ENCODE measurements around the gene TRAF3. TPM values are rescaled to one million over a fixed set of nuclear protein-coding genes. Genes with fewer than 3 reads are reported as not detected.

TRAF3 gene
- total and polyA plus RNA-seq, 4 donors = 2.1 to 12.0 (median 5.2) TPM

DNA sequence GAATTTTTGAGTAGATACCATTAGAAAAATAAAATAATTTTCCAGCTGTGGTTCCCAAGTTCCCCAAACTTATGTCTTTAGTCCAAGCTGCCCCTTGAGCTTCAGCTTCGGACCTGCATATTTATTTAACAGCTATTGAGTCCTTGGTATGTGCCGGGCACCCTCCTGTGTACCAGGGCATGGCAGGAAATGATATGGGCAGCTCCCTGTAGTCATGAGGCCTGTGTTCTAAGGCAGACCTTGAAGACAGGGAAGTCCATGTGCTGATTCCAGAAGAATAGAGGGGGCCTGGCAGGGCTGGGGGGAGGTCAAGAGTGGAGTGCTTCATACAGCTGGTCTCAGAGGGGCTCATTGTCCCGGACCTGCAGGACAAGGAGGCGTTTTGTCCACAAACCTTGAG, 29.2 kb downstream of the TRAF3 start:
- DNase-seq (ENCODE audit: low spot score) = no peak
- Histone ChIP-seq H3K36me3 (ENCODE audit: control insufficient read depth in 4 of 4, insufficient read depth in 3 of 4, low read depth in 1 of 4, low read length in 3 of 4) (peaks cover 0 to 2% (median 0%) of the 10 kb centered on the region in 4 donors), H3K4me3 (ENCODE audit: low read depth in 1 of 3, low read length in 3 of 3) (no peak overlapping the region), H3K27ac (ENCODE audit: low read depth in 1 of 2, low read length in 2 of 2) (no peak overlapping the region), H3K27me3 (ENCODE audit: control insufficient read depth in 4 of 4, insufficient read depth in 4 of 4, low read length in 3 of 4) (no peaks in the 10 kb centered on the region), H3K9ac (ENCODE audit: low read depth in 1 of 2, low read length in 2 of 2) (no peak overlapping the region), H3K4me1 (ENCODE audit: control insufficient read depth in 4 of 4, insufficient read depth in 4 of 4, low read length in 3 of 4) (no peaks in the 10 kb centered on the region), H3K9me3 (ENCODE audit: control insufficient read depth in 4 of 4, low read length in 3 of 4) (no peaks in the 10 kb centered on the region)
- 91% methylated on average over 4 of the region's 4 CpGs for WGBS
- TF ChIP-seq FOXA1 (IDR thresholded peaks at IDR 0.05) (no peak), NR2F2 (IDR thresholded peaks at IDR 0.05) (no peak), JUND (IDR thresholded peaks at IDR 0.05) (no peak), TAF1 (conservative IDR thresholded peaks at IDR 0.05) (no peak), RAD21 (IDR thresholded peaks at IDR 0.05) (no peak), HNF4A (conservative IDR thresholded peaks at IDR 0.05) (no peak), YY1 (IDR thresholded peaks at IDR 0.05) (no peak), HNF4G (IDR thresholded peaks at IDR 0.05) (no peak), FOXA2 (IDR thresholded peaks at IDR 0.05) (no peak), MAX (IDR thresholded peaks at IDR 0.05) (no peak), RXRA (IDR thresholded peaks at IDR 0.05) (no peak), SP1 (IDR thresholded peaks at IDR 0.05) (no peak)
- TF ChIP-seq, protein P1, sequence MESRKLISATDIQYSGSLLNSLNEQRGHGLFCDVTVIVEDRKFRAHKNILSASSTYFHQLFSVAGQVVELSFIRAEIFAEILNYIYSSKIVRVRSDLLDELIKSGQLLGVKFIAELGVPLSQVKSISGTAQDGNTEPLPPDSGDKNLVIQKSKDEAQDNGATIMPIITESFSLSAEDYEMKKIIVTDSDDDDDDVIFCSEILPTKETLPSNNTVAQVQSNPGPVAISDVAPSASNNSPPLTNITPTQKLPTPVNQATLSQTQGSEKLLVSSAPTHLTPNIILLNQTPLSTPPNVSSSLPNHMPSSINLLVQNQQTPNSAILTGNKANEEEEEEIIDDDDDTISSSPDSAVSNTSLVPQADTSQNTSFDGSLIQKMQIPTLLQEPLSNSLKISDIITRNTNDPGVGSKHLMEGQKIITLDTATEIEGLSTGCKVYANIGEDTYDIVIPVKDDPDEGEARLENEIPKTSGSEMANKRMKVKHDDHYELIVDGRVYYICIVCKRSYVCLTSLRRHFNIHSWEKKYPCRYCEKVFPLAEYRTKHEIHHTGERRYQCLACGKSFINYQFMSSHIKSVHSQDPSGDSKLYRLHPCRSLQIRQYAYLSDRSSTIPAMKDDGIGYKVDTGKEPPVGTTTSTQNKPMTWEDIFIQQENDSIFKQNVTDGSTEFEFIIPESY (IDR thresholded peaks at IDR 0.05) = no peak
- TF ChIP-seq, protein P2, sequence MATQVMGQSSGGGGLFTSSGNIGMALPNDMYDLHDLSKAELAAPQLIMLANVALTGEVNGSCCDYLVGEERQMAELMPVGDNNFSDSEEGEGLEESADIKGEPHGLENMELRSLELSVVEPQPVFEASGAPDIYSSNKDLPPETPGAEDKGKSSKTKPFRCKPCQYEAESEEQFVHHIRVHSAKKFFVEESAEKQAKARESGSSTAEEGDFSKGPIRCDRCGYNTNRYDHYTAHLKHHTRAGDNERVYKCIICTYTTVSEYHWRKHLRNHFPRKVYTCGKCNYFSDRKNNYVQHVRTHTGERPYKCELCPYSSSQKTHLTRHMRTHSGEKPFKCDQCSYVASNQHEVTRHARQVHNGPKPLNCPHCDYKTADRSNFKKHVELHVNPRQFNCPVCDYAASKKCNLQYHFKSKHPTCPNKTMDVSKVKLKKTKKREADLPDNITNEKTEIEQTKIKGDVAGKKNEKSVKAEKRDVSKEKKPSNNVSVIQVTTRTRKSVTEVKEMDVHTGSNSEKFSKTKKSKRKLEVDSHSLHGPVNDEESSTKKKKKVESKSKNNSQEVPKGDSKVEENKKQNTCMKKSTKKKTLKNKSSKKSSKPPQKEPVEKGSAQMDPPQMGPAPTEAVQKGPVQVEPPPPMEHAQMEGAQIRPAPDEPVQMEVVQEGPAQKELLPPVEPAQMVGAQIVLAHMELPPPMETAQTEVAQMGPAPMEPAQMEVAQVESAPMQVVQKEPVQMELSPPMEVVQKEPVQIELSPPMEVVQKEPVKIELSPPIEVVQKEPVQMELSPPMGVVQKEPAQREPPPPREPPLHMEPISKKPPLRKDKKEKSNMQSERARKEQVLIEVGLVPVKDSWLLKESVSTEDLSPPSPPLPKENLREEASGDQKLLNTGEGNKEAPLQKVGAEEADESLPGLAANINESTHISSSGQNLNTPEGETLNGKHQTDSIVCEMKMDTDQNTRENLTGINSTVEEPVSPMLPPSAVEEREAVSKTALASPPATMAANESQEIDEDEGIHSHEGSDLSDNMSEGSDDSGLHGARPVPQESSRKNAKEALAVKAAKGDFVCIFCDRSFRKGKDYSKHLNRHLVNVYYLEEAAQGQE (IDR thresholded peaks at IDR 0.05) = no peak
- TF ChIP-seq, protein P3, sequence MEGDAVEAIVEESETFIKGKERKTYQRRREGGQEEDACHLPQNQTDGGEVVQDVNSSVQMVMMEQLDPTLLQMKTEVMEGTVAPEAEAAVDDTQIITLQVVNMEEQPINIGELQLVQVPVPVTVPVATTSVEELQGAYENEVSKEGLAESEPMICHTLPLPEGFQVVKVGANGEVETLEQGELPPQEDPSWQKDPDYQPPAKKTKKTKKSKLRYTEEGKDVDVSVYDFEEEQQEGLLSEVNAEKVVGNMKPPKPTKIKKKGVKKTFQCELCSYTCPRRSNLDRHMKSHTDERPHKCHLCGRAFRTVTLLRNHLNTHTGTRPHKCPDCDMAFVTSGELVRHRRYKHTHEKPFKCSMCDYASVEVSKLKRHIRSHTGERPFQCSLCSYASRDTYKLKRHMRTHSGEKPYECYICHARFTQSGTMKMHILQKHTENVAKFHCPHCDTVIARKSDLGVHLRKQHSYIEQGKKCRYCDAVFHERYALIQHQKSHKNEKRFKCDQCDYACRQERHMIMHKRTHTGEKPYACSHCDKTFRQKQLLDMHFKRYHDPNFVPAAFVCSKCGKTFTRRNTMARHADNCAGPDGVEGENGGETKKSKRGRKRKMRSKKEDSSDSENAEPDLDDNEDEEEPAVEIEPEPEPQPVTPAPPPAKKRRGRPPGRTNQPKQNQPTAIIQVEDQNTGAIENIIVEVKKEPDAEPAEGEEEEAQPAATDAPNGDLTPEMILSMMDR (IDR thresholded peaks at IDR 0.05; ENCODE audit: low read depth, low read length, missing input control) = no peak

- H3K27me3 ChIP-seq (ENCODE audit: control insufficient read depth in 4 of 4, insufficient read depth in 4 of 4, low read length in 3 of 4) = no peaks in the 10 kb centered on the region
- H3K27ac ChIP-seq (ENCODE audit: low read depth in 1 of 2, low read length in 2 of 2) = no peak overlapping the region
- no peak for DNase-seq (ENCODE audit: low spot score)
- WGBS = 95% methylated on average over 4 of the region's 4 CpGs
- H3K4me3 ChIP-seq (ENCODE audit: low read depth in 1 of 3, low read length in 3 of 3) = no peak overlapping the region
- peaks cover 0 to 2% (median 0%) of the 10 kb centered on the region in 4 donors for H3K36me3 ChIP-seq (ENCODE audit: control insufficient read depth in 4 of 4, insufficient read depth in 3 of 4, low read depth in 1 of 4, low read length in 3 of 4)
- TF ChIP-seq EGR1 (IDR thresholded peaks at IDR 0.05; ENCODE audit: low read depth in 2 of 2) (no peak), FOXA1 (IDR thresholded peaks at IDR 0.05) (no peak), ATF3 (IDR thresholded peaks at IDR 0.05) (no peak), RAD21 (IDR thresholded peaks at IDR 0.05) (no peak), RXRA (IDR thresholded peaks at IDR 0.05) (no peak), NR2F2 (IDR thresholded peaks at IDR 0.05) (no peak)
- TF ChIP-seq, protein P1 (IDR thresholded peaks at IDR 0.05) = no peak
- no peaks in the 10 kb centered on the region for H3K9me3 ChIP-seq (ENCODE audit: control insufficient read depth in 4 of 4, low read length in 3 of 4)
- H3K9ac ChIP-seq (ENCODE audit: low read depth in 1 of 2, low read length in 2 of 2) = no peak overlapping the region
- no peaks in the 10 kb centered on the region for H3K4me1 ChIP-seq (ENCODE audit: control insufficient read depth in 4 of 4, insufficient read depth in 4 of 4, low read length in 3 of 4)
These were observed 29.8 kb downstream of the TRAF3 start for GRCh38 chr14:102807013-102807406.

Data from liver (tissue), 9 donors.